Stimulated activated CD4-positive, alpha-beta T cell treated with anti-CD3 and anti-CD28 coated beads, Interleukin-4, amount 100 ng/mL, for 24 hours (primary cell): Measurements from ENCODE around the gene LRRFIP1.

Experiments
- DNase-seq: peaks from one replicate; pipeline ENCODE4 v3.0.0-alpha.2; 2020

The LRRFIP1 gene

DNA sequence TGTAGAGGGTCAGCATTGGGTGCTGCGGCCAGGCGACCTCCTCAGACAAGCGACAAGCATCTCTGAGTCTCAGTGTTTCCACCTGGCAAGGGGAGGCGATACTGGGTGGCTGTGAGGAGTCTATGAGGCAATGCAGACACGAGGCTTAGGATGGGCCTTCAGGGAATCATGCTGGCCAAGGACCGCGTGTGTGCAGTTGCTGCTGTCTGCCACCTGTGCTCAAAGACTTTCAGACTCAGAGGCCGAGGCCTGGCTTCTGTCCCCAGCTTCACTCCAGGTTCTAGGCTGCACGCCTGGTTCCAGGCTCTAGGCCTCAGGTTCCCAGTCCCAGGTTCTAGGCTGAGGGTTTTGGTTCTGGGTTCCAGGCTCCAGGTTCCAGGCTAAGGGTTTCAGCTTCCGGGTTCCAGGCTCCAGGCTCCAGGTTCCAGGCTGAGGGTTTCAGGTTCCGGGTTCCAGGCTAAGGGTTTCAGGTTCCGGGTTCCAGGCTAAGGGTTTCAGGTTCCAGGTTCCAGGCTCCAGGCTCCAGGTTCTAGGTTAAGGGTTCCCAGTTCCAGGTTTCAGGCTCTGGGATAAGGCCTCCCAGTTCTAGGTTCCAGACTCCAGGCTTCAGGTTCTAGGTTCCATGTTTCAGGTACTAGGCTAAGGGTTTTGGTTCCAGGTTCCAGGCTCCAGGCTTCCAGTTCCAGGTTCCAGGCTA lies 14.8 kb downstream of the LRRFIP1 start:
- DNase-seq, result no peak

DNA sequence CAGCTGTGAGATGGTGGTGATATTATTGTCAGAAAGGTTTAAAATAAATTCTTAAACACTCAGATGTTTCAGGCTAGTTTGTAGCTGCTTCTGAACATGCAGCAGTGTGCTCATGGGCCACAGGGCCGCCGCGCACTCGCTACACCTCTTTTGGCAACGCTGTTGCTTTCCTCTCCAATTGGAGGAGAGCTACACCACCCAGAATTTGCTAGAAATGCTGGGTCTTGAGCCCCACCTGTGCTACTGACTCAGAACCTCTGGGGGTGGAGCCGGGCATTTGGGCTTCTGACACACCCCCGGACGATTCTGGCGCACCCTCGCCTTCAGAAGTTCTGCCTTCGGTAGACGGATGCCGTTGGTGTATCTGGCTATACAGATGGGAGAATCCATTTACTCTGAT lies 15.7 kb downstream of the LRRFIP1 start:
- DNase-seq, result no peak

GRCh38 chr2:237643582-237644380 lies 16.4 kb downstream of the LRRFIP1 start:
- DNase-seq, result no peak

DNA sequence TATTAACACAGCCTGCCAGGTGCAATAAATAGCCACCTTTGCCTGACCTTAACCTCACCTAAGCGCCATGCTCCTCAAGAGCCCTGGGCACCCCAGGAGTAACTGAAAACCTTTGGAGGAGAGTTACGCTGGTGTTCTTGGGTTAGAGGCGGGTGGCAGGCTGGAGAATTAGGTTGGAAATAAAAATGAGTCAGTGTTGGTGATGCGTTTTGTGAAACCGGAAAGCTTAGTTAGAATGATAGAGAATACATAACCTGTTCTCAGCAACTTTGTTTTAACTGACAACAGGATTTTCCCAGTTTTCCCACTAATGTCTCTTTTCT lies 17.0 kb downstream of the LRRFIP1 start:
- DNase-seq, result no peak

DNA sequence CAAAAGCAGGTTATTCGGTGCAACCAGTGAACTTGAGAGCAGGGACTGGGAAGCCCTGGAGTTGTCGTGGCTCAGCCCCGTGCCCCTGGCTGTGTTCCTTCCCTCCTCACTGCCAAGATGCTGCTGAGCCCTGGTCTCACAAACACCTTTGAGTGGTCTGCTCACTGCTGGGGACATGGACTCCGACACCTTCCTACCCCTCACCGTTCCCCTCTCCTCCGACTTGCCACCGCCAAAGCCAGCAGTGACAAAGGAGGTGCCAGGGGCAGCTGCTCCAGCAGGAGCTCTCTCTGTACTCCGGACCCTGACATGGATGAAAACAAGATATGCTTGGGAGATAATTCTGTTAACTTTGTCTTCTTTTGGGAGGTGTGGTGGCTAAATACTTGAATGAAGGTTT lies 17.9 kb downstream of the LRRFIP1 start:
- DNase-seq, result no peak

- DNase-seq, result no peak
Observed at GRCh38 chr2:237647176-237648015, 20.0 kb downstream of the LRRFIP1 start.

GRCh38 chr2:237648016-237648381 lies 20.6 kb downstream of the LRRFIP1 start:
- DNase-seq, result no peak

- no peak for DNase-seq
Observed at GRCh38 chr2:237649541-237650454, 22.4 kb downstream of the LRRFIP1 start.

GRCh38 chr2:237650455-237650850 lies 23.1 kb downstream of the LRRFIP1 start:
- DNase-seq, result no peak

GRCh38 chr2:237651761-237652160 lies 24.4 kb downstream of the LRRFIP1 start:
- no peak for DNase-seq

GRCh38 chr2:237652181-237652580 lies 24.8 kb downstream of the LRRFIP1 start:
- DNase-seq, result no peak

DNA sequence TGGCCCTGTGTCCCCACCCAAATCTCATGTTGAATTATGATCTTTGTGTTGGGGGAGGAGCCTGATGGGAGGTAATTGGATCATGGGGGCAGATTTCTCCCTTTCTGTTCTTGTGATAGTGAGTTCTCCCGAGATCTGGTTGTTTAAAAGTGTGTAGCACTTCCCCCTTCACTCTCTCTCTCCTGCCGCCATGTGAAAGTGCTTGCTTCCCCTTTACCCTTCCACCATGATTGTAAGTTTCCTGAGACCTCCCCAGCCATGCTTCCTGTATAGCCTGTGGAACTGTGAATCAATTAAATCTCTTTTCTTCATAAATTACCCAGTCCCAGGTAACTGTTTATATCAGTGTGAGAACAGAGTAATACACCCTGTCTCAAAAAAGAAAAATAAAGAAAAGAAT lies 25.5 kb downstream of the LRRFIP1 start:
- no peak for DNase-seq

DNA sequence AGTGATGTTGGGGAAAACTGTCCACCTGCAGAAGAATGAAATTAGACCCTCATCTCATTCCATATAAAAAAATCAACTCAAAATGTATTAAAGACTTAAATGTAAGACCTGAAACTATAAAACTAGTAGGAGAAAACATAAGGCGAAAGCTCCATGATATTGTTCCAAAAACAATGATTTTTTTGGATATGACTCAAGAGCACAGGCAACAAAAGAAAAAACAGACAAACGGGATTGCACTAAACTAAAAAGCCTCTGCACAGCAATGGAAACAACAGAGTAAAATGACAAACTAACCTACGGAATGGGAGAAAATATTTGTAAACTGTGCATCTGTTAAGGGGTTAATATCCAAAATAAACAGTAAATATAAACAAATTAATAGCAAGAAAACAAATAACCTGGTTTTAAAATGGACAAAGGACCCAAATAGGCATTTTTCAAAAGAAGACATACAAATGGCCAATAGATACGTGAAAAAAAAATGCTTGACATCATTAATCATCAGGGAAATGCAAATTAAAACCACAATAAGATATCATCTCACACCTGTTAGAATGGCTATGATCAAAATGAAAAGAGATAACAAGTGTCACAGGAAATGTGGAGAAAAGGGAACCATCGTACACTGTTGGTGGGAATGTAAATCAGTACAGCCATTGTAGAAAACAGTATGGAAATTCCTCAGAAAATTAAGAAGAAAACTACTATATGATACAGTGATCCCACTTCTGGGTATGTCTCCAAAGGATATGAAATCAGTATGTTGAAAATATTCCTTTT lies 26.6 kb downstream of the LRRFIP1 start:
- no peak for DNase-seq

DNA sequence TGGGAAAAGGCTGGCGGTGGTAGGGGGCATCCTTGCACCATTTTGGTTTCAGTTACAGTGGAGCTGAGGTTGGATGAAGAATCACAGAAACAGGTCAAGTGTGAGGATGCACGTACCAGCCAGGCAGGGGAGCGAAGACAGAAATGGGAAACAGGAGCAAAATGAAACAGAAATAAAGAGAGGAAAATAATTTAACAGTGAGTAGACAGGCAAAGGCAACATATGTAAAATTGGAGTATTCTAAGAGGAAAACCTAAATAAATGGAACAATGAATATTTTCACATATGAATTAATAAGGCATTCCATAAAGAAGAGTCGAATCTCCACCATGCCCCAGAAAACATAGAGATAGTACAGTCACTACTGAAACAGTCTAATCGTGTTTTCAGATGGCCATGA lies 29.7 kb downstream of the LRRFIP1 start:
- DNase-seq, result no peak

GRCh38 chr2:237660381-237660900 lies 33.1 kb downstream of the LRRFIP1 start:
- no peak for DNase-seq

DNA sequence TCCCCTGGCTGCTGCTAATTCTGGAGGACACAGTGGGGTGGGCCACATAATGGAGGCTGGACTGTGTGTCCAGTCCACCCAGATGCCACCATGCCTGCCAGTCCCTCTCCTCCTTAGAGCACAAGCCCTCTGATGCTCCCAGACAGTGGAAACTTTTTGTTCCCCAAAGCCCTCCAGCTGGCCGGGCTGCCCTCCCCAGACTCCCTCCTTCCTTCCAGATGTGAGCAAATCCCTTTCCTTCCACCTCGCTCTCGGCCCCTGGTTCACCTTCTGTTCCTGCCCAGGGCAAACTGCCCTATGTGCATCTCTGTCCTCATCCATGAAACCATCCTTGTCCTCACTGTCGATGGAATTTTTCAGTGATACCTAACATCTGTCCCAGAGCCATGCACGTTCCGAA lies 33.9 kb downstream of the LRRFIP1 start:
- DNase-seq, result no peak

- DNase-seq, result no peak
Observed at GRCh38 chr2:237661799-237662328, 34.5 kb downstream of the LRRFIP1 start.

DNA sequence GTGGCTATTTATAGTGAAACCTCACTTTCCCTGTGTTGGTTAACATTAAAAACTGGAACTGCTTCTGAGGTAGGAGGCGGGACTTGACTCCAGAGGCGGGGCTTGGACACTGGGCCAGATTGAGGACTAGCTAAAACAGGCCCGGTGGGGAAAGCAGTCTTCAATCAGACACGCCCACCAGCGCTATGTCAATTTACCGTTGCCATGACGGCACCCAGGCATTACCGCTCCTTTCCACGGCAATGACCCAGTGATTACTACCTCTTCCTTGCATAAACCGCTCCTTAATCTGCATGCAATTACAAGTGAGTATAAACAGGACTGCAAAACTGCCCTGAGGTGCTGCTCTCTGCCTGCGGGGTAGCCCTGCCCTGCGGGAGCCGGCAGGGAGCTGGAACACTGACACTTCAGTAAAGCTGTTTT lies 35.3 kb downstream of the LRRFIP1 start:
- peak; percentile 57 for DNase-seq

DNA sequence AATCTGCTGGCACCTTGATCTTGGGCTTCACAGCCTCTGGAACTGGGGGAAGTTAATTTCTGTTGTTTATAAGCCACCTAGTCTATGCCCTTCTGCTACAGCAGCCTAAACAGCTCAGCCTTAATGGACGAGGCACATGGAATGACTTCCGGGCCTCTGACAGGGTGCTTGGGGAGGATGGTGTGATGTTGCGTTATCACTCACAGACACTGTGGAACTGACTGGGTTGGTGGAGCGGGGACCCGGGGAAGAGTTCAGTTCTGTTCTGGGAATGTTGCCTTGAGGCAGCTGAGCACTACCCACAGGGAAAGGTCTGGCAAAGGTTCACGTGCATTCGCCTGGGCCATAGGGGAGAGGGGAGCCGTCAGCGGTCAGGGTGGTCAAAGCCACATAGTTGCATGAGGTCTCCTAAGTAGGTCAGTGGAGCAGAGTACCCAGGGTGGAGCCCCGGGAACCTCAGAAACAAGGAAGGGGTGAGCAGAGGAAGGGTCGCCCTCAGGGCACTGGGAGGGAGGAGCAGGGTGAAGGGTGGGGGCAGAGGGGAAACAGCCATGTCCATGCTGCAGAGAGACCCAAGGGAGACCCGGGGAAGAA lies 36.2 kb downstream of the LRRFIP1 start:
- DNase-seq, result no peak

DNA sequence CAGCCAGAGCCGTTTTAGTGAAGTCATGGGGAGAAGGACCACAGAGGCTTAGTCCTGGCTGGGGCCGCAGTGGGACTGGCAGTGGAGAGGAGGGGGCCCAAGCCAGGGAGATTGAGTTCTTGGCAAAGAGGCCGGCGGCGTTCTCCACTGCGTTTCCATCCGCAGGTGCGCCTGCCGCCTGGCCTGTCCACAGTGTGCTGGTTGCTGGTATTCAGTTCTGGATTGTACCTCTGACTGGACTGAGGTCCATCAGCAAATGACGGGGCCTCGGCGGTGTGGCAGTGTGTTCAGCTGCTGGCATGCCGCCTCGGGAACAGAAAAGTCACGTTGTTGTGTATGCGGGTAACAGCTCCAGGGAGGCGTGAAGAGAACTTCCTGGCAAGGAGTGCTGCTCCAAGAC lies 36.8 kb downstream of the LRRFIP1 start:
- no peak for DNase-seq

GRCh38 chr2:237665713-237666143 lies 38.3 kb downstream of the LRRFIP1 start:
- no peak for DNase-seq
